Mesodermal cell (in vitro differentiated cells): ENCODE measurements around the gene B3GAT1.
"Not testable (repeated sequence)": the region's sequence is repeated elsewhere in the genome, so short reads cannot be mapped to it uniquely, and the experiment has no call there.

Source experiments
- H3K27ac ChIP-seq: 2 replicates; pipeline ENCODE4 v1.7.0; 2013; ENCODE audit warnings: mild to moderate bottlenecking, low read depth, low read length, moderate library complexity; ENCODE audit not compliant: severe bottlenecking
- H3K36me3 ChIP-seq: 2 replicates; pipeline ENCODE4 v1.7.1; 2013; ENCODE audit warnings: mild to moderate bottlenecking, low read length, moderate library complexity; ENCODE audit not compliant: control insufficient read depth, insufficient read depth
- H3K4me1 ChIP-seq: one replicate; pipeline ENCODE4 v1.7.1; 2013; ENCODE audit warnings: mild to moderate bottlenecking, low read length; ENCODE audit not compliant: insufficient read depth, control insufficient read depth, poor library complexity, severe bottlenecking
- H3K4me3 ChIP-seq: 2 replicates; pipeline ENCODE4 v1.7.0; 2013; ENCODE audit warnings: low read length, control low read depth, mild to moderate bottlenecking; ENCODE audit not compliant: insufficient read depth, poor library complexity, severe bottlenecking; ENCODE audit errors: extremely low read depth
- H3K9me3 ChIP-seq: 2 replicates; pipeline ENCODE4 v1.7.1; 2013; ENCODE audit warnings: mild to moderate bottlenecking, low read length, moderate library complexity; ENCODE audit not compliant: control insufficient read depth
- WGBS, 2 experiments: methylation state at CpG; one replicate each; pipeline ENCODE4 v1.1.5; 2013; ENCODE audit warnings: missing lambda C conversion rate in 2 of 2; ENCODE audit not compliant: insufficient coverage in 2 of 2; 5-methylcytosine and 5-hydroxymethylcytosine counted together

B3GAT1 gene

DNA sequence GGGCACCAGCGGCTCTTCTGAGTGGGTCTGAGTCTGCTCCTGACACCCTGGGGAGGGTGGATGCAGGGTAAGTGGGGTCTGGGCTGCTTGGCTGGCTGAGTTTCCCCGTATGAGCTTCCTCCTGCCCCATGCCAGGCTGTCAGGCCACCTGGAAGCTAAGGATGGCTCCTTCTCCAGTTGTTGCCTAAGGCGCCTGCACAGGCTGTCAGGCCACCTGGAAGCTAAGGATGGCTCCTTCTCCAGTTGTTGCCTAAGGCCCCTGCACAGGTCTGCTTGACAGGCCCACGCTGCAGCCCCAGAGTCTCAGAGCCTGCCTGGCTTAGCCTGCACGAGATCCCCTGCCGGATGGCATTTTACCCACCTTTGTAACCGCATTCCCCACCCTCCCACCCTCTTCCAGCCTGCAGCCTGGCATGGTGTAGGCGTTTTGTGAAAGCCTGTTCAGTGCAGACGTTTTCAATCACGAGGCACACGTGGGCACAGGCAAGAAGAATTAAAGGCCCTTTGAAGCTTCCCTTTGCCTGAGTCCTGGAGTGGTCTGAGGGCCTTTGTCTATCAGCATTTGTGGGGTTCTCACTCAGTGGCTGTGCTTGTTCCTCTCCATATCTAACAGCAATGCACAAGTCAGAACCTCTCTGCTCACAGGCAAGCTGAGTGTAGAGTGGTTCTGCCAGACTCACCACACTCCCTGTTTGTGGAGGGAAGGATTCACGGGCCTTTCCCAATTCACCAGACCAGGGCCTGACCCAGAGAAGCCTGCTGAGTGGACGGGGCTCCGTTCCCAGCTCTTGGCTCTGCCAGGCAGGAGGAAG lies 40.2 kb upstream of the B3GAT1 start:
- Histone ChIP-seq H3K4me3 (no peak overlapping the region), H3K9me3 (no peaks in the 10 kb centered on the region), H3K27ac (no peak overlapping the region), H3K36me3 (no peaks in the 10 kb centered on the region), H3K4me1 (no peaks in the 10 kb centered on the region)
- 85 to 86% methylated on average over 6 to 7 of the region's 14 CpGs for WGBS, 2 experiments

DNA sequence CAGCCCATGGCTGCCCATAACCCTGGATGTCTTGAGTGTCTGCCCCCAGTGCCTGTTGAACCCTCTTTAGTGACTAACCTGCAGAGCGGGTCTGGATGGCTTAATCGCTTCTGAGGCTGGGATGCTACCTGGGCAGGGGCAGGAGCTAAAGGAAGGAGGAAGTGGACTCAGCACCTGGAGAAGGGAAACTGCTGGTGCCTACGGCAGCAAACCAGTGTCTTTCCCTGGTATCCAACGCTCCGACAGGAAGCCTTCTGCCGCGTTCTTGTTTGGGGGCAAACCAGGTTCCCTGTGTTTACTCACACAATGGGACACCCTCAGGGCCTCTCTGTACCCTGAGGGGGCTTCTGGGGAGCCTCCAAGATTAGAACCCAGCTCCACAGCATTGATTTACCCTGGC lies 38.1 kb upstream of the B3GAT1 start:
- Histone ChIP-seq H3K36me3 (no peaks in the 10 kb centered on the region), H3K27ac (no peak overlapping the region), H3K4me1 (no peaks in the 10 kb centered on the region), H3K4me3 (no peak overlapping the region), H3K9me3 (no peaks in the 10 kb centered on the region)
- WGBS, 2 experiments = 93 to 94% methylated on average over 6 to 7 of the region's 7 CpGs

DNA sequence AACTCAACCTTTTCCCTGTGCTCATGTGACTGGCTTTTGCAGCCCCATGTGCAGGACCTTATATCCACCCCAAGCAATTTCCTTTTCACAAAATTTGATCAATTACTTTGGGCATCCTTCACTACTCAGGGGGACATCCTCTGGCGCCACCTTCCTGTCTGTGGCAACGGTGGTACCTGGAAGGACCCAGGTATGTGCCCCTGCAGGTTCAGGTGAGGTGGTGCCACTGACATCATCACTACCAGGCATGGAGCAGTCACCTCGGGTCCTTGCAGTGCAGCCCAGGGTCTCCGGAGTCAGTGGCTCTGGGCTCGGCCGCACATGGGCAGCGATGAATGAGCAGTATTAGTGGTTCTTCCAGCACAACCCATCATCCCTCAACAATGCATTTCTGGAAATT lies 37.7 kb upstream of the B3GAT1 start:
- WGBS, 2 experiments = 74 to 81% methylated on average over 7 of the region's 7 CpGs
- no peaks in the 10 kb centered on the region for H3K9me3 ChIP-seq
- H3K36me3 ChIP-seq = no peaks in the 10 kb centered on the region
- no peak overlapping the region for H3K27ac ChIP-seq
- H3K4me3 ChIP-seq = no peak overlapping the region
- no peaks in the 10 kb centered on the region for H3K4me1 ChIP-seq

DNA sequence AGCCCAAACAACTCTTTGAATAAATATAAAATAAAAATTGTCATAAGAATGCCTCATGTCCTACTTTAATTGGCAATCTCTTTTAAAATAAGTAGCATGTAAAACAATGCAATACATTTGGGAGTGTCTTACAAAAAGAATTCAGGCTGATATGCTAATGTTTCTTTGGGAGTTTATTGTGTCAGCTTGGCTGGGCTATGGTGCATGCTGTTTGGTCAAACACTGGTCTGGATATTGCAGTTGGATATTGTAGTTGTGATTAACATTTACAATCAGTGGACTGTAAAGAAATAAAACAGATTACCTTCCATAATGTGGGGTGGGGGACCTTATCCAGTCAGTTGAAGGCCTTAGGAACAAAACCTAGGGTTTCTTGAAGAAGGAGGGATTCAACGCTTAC lies 37.0 kb upstream of the B3GAT1 start:
- no CpG with 5 or more reads among the region's 1 CpG for WGBS, 2 experiments
- no peak overlapping the region for H3K4me3 ChIP-seq
- no peak overlapping the region for H3K27ac ChIP-seq
- H3K9me3 ChIP-seq = no peaks in the 10 kb centered on the region
- no peaks in the 10 kb centered on the region for H3K36me3 ChIP-seq
- H3K4me1 ChIP-seq = no peaks in the 10 kb centered on the region

DNA sequence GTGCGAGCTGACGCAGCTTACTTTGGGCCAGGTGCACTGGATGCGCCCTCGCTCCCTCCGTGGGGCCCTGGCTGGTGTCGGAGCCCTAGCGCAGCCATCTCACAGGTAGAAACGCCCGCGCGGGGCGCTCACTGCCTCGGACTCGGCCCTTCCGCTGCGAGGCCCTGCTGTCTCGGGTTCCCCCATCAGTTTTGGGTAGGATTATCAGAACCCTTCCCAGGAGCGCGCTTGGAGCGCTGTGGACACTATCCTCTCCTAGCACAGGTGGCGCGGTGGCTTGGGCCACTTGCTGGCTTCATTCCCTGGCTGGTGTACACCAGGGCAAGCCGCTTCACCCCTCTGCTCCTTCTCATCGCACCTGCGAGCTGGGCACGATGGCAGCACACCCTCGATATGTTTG lies 35.7 kb upstream of the B3GAT1 start:
- 89 to 91% methylated on average over 19 to 22 of the region's 27 CpGs for WGBS, 2 experiments
- Histone ChIP-seq H3K36me3 (no peaks in the 10 kb centered on the region), H3K4me1 (no peaks in the 10 kb centered on the region), H3K4me3 (no peak overlapping the region), H3K9me3 (no peaks in the 10 kb centered on the region), H3K27ac (no peak overlapping the region)

- Histone ChIP-seq H3K36me3 (no peaks in the 10 kb centered on the region), H3K9me3 (no peaks in the 10 kb centered on the region), H3K4me3 (no peak overlapping the region), H3K27ac (no peak overlapping the region), H3K4me1 (no peaks in the 10 kb centered on the region)
- 86 to 90% methylated on average over 10 to 11 of the region's 16 CpGs for WGBS, 2 experiments
These were observed 33.7 kb upstream of the B3GAT1 start for GRCh38 chr11:134445601-134446325.

GRCh38 chr11:134444160-134445108 lies 32.4 kb upstream of the B3GAT1 start:
- 88 to 89% methylated on average over 8 to 12 of the region's 17 CpGs for WGBS, 2 experiments
- H3K4me1 ChIP-seq, H3K9me3 ChIP-seq, H3K4me3 ChIP-seq, H3K36me3 ChIP-seq, H3K27ac ChIP-seq: not testable (repeated sequence)

GRCh38 chr11:134443246-134443645 lies 31.2 kb upstream of the B3GAT1 start:
- Histone ChIP-seq H3K27ac (no peak overlapping the region), H3K9me3 (no peaks in the 10 kb centered on the region), H3K36me3 (no peaks in the 10 kb centered on the region), H3K4me3 (no peak overlapping the region), H3K4me1 (no peaks in the 10 kb centered on the region)
- WGBS, 2 experiments = 85 to 98% methylated on average over 3 to 4 of the region's 6 CpGs

DNA sequence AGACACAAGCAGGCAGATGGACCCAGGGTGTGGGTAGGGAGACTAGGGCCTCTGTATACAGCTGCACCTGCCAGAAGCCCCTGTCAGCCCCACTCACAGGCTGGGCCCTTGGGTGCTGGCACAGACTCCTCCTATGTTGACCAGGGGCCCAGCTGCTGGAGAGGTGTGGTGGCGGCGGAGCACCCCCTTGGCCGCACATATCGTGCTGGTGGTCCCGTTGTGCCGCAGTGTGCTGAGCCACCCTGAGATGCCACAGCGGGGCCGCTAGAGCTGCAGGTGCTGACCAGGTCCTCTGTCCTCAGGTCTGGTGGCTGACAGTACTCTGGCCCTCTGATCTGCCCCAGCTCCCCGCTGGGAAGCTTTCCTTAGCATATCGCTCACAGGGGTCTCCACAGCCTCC lies 30.2 kb upstream of the B3GAT1 start:
- H3K9me3 ChIP-seq = no peaks in the 10 kb centered on the region
- H3K36me3 ChIP-seq = no peaks in the 10 kb centered on the region
- no peak overlapping the region for H3K4me3 ChIP-seq
- WGBS, 2 experiments = 77 to 85% methylated on average over 10 of the region's 10 CpGs
- no peaks in the 10 kb centered on the region for H3K4me1 ChIP-seq
- no peak overlapping the region for H3K27ac ChIP-seq

GRCh38 chr11:134441706-134442105 lies 29.7 kb upstream of the B3GAT1 start:
- WGBS, 2 experiments = 89 to 92% methylated on average over 2 of the region's 4 CpGs
- no peaks in the 10 kb centered on the region for H3K4me1 ChIP-seq
- H3K36me3 ChIP-seq = no peaks in the 10 kb centered on the region
- no peak overlapping the region for H3K27ac ChIP-seq
- H3K9me3 ChIP-seq = no peaks in the 10 kb centered on the region
- no peak overlapping the region for H3K4me3 ChIP-seq
